HG02642 (cell line): ENCODE measurements around the gene CARMIL3.

Source experiments
- ATAC-seq: cut with Tn5 transposase; IDR thresholded peaks from one replicate; pipeline ENCODE4 v1.9.1; 2021; ENCODE audit warnings: mild to moderate bottlenecking; ENCODE audit not compliant: unreplicated experiment, poor library complexity

The CARMIL3 gene

DNA sequence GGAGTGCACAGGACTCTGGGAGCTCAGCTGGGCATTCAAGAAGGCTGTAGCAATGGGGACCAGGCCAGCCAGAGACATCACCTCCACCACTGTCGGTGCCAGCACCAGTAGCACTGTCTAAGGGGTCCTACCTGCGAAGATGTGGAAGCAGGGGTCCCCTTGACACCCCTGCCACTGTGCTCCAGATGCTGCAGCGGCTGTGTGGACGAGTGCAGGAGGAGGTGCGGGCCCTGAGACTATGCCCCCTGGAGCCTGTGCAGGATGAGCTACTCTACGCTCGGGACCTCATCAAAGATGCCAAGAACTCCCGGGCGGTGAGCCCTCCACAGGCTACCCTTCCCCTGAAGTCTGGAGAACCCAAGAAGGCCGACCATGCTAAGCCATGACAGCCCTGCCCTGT, 8.6 kb downstream of the CARMIL3 start:
- ATAC-seq: no peak

DNA sequence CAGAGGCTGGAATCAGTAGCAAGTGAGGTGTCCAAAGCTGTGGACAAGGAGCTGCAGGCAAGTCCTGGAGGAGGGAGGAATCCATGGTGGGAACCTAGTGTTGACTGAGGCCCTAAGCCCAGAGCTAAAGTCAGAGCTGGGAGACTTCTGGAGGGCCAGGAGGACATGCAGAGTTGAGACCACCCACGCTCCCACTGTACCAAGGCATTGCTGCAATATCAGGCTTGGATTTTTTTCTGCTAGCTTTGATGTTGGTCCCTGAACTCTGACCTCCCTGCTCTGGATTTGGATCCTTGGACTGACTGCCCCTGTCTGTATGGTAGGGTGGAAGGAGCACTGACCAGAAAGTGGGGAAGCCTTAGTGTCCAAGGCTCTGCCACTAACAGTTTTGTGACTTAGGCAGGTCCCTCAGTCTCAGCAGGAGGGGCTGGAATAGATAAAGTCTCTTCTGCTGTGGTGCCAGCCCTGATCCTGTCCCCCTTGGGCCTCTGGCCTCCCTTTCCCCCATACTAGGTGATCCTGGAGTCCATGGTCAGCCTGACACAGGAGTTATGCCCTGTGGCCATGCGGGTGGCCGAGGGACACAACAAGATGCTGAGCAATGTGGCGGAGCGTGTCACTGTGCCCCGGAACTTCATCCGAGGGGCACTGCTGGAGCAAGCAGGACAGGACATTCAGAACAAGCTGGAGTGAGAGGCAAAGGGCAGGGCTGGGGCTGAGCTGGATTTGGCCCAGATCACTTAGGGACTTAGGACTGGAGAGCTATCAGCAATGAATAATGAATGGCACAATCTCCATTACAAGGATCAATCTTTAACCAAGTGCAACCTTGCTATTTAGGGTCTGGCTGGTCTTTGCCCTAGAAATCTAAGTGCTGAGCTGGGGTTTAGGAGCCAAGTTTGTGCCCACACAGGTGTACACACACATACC, 9.4 kb downstream of the CARMIL3 start:
- ATAC-seq: no peak

DNA sequence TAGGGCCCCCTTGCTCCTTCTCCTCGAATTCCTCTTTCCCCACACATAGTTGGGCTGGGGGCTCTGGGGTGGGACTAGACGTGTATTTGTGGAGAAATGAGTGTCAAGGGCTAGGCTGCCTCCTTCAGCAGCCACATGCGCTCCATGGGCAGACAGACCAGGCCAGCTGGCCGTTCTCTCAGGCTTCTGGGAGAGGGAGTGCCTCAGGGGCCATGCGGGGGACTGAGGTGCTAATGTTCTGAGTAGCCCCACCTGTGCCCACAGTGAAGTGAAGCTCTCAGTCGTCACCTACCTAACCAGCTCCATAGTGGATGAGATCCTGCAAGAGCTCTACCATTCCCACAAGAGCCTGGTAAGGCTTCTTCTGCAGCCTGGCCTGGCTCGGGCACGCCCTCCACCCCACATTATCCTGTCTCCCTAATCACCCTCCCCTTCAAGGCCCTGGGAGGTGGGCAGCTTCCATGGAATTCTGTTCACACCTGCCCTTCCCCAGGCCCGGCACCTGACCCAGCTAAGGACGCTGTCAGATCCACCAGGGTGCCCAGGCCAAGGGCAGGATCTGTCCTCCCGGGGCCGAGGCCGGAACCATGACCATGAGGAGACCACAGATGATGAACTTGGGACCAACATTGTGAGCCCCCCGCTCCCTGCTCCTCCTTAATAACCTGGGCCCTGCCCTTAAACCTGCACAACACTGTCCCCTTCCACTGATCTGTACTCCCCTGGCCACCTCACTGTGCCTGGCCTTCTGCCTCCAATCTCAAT, 10.6 kb downstream of the CARMIL3 start:
- no peak for ATAC-seq

DNA sequence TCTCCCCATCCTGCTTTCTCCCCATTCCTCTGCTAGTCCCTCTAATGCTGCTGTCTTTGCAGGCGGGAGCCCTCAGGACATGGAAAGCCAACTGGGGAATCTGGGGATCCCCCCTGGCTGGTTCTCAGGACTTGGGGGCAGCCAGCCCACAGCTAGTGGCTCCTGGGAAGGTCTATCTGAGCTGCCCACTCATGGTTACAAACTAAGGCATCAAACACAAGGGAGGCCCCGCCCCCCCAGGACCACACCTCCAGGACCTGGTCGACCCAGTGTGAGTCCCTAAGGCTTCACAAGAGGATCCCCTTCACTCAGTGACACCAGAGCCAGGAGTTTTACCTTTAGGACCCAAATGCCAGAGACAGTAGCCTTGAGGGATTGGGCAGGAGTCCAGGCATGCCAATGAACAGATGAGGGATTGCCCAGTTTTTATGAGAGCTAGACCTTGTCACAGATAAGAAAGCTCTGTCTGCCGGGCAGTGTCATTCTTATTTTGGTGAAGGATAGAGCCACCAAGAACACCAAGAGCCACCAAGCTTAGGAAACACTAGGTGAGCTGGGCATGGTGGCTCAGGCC, 11.5 kb downstream of the CARMIL3 start:
- ATAC-seq: no peak

DNA sequence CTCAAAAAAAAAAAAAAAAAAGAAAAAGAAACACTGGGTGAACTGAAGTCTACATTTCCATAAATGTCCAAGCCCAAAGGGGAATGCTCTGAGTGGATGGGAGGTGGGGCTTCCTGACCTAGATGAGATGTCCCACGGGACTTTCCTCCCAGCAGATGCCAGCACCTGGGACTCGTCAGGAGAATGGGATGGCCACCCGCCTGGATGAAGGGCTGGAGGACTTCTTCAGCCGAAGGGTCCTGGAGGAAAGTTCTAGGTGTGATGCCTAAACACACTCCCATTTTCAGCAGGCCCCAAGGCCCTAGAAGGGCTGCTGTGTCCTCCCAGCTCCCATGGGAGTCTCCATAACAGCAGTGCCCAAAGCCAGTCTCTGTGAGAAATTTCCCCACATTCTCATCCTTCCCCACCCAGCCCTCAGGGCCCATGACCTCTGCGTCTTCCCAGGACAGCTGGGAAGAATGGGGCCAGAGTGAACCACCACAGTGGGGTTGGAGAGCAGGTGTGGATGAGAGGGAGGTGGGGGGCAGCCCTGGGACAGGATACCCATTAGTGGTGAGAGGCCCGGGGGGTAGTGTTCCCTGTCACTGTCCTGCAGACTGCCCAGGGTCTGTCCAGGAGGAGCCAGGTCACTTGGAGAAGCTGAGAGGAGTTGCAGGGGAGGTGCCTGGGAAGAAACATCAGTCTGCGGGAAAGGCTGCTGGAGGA, 12.4 kb downstream of the CARMIL3 start:
- ATAC-seq: no peak

DNA sequence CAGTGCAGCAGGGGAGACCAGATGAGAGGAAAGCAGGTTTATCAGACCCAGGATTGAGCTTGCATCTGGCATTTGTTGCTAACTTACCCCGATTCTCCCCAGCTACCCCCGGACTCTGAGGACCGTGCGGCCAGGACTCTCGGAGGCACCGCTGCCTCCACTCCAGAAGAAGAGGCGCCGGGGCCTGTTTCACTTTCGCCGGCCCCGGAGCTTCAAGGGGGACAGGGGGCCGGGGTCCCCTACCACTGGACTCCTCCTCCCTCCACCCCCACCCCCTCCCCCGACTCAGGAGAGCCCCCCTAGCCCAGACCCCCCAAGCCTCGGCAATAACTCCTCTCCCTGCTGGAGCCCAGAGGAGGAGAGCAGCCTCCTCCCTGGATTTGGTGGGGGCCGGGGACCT, 13.0 kb downstream of the CARMIL3 start:
- ATAC-seq: no peak

DNA sequence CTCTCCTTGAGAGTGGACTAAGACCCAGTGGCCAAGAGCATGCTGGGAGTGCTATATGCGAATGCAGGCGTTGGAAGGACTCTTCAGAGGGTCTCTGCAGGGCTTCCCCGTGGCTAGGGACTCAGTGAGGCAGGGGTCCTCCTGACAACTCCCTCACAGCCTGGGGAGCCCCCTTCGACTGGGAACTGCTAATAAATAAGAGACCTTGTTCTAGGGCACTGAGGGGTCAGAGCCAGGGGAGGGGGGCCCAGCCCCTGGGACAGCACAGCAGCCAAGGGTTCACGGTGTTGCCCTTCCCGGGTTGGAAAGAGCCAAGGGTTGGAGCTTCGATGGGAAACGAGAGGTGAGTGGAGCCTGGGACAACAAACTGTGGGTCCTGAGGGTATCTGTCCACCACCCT, 13.6 kb downstream of the CARMIL3 start:
- no peak for ATAC-seq

DNA sequence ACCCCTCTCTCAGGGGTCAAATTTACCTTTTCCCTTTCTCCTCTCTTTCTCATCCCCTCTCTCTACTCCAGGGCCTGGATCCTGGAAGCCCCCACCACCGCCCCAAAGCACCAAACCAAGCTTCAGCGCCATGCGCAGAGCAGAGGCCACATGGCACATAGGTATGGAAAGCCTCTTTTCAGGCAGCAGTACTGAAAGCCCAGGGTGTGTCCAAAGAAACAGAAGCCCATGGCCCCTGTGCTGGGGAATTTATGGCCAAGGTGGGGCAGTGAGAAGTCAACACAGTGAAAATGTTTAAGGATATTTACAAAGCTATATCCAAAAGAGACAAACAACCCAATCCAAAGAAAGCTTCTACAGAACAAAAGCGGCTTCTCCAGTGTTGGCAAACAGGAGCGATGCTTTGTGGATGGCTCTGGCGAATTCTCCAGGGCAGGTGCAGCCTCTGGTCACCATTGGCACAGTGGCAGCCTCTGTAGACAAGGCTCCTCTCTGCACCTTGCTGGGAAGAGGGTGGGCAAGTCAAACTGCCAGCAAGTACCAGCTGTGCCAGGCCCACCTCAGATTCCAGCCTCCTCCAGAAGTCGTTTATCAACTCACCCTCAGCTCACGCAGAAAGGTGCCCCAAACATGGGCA, 14.8 kb downstream of the CARMIL3 start:
- ATAC-seq: no peak

DNA sequence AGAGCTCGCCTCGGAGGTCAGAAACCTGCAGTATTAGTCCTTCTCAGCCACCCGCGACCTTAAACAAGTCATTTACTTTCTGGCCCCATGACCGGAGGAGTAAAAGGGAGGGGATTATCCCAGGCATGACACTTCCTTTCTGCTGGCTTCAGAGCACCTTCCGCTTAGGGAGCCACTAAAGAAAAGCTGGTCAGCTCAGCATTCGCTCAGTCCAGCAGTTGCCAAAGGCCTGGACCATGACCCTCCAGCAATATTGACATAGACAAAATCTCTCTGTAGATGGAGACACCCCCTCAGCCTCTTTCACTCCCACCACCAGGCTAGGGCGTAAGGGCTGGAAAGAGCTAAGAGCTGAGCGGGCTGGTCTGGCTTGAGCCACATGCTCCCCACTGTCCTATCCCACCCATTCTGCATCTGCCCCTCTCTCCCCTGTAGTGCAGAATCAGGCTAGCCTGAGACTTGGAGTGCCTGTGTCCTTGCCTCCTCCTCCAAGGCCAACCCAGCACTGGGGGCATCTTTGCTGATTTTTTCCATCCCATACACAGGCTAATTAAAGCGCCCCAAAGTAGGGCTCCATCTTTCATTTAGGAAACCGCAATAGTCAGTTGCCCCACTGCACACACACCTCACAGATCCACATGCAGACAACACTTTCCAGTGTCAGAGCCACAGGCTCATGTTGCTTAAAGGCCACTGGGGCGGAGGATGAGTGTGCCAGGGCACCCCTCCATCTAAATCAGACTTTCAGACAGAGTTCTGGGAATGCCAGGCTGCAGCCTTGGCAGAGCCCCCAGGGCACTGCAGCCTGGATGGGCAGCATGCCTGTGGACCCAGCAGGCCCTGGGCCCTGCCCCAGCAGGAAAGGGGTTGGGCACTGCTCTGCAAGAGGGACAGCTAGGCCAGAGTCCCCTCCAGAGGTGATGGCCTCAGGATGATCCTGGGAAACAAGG, 15.6 kb downstream of the CARMIL3 start:
- ATAC-seq: no peak

DNA sequence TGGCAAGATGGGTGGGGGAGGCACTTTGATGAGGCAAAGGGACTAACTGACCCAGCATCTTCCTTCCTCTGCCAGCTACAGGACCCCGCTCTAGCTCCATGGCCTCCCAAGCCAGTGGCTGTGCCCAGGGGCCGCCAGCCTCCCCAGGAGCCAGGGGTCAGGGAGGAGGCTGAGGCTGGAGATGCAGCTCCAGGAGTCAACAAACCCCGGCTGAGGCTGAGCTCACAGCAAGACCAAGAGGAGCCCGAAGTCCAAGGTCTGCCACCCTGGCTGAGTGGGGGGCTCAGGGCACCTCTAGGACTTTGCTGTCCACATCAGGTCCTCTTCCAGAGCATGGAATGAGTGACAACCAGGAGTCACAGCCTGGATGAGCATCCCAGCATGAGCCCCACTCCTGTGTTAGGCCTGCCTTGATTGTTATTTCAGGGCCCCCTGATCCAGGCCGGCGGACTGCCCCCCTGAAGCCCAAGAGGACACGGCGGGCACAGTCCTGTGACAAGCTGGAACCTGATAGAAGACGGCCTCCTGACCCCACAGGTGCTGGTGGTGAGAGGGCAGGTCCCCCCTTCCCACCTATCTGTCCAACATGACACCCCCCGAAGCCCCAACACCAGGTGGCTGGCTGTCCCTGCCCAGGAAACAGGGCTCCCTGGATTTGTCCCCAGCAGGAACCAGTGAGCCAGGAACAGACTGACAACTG, 17.1 kb downstream of the CARMIL3 start:
- no peak for ATAC-seq

DNA sequence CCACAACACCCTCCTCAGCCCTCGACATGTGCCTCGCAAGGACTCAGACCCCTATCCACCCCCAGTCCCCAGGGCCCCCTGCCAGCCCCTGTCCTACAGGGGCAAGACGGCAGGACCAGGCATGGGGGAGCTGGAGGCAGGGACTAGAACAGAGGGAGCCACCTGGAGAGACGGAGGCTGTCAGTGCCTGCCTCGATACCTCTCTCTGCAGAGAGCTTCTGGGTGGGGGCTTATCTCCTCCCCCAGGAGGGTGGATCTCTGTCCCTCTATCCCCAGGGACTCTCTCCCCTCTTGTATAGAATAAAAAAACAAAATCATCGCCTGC, 17.6 kb downstream of the CARMIL3 start:
- ATAC-seq: no peak

DNA sequence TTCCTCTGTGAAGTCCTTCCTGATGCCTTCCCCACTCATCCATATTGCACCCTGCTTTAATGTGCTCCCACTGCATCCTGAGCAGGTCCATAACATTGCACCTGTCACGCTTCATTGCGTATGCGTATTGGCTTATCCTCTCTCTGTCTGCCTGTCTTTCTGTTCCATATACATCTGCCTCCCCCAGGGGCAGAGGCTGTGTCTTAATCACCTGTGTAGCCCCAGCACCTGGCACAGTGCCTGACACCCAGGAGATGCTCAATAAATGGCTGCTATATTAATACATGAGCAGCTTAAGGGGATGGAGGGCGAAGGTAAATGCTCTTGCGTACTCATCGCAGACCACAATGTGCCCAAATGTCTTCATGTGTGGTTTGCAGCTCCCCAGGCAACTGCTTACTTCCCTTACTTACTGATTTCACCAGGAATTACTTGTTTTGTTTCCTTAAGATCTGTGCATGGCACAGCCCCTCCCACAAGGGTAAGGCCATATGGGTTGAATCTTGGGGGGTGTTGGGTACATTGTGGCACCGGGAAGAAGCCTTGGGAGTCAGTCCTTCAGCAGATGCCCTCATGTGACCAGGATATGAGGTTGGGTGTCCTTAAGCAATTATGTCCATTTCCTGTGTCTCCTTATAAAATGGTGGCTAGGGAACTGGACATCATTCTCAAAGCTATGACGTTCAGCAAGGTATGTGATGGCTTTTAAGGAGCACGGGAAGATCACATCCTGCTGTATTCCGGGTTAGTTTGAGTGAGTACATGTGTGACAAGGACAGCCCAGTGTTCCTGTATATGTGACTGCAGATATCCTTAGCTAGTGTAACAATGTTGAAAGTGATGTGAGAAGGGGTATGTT, 18.7 kb downstream of the CARMIL3 start:
- ATAC-seq: no peak

DNA sequence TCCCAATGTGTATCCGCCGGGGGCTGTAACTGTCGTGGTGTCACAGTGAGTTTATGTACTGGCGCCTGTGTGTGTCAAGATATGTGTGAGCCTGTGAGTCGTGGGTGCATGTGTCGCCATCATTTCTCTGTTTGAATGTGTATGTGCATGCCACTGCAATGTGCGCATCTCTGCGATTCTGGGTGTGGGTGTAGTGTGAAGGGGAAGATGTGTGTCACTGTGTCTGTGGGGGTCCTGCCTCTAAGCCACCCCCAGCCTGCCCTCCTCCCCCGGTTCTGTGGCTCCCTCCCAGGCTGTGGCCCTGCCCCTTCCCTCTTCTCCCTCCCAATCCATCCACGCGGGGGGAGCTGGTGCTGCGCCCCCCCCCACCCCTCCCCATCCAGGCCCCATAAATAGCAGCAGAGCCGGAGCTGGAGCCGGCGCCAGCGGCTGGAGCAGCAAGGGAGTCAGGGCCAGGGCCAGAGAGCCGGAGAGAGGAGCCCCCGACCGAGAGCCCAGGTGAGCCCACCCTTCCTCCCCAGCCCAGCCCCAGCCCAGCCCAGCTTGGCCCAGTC, 19.4 kb downstream of the CARMIL3 start, which contains the start of gene CPNE6:
Gene CPNE6 (plus strand): TSS at position 419 of the 554 bp plus-strand sequence. CDS start 1,375 bp downstream, outside the sequence.
- no peak for ATAC-seq

DNA sequence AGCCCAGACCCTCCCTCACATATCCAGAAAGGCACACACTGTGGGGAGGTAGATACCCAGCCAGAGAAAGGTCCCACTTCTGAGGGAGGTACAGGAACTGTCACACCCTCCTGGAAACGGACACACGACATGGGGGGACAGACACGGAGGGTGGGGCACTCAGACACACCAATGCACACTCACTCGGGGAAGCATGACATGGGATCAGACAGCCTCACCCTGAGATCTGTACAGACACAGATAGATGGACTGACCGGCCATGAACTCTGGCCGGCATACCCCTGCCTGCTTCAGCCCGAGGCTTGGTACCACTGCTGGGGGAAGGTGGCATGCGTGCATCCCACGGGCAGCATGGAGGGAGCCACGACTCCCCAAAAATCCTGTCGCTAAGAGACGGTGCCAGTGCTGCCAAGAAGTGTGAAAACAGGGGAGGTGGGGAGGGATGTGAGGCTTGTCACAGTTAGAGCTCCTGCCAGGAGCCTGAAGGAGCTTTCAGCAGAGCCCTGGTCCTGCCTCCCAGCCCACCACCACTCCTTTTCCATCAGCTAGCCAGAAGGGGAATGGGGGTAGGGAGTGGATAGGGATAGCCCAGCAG, 20.1 kb downstream of the CARMIL3 start:
- no peak for ATAC-seq

DNA sequence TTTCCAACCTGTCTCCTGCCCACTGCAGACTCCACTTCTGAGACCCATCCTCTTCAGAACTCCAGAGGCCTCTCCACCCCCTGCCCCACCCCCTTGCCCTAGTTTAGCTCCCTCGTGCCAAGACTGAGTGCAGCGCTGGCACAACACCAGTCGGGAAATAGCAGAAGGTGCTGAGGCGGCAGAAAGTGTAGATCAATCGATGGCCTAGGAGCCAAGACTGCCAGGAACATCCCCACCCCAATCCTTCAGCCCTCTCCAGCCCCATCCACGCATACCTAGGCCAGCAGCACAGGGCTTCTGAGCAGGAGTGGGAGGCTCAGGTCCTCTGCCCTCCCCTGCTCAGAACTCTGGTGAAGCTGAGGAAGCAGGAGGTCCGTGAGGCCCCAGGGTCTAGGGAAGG, 20.6 kb downstream of the CARMIL3 start:
- ATAC-seq: no peak

DNA sequence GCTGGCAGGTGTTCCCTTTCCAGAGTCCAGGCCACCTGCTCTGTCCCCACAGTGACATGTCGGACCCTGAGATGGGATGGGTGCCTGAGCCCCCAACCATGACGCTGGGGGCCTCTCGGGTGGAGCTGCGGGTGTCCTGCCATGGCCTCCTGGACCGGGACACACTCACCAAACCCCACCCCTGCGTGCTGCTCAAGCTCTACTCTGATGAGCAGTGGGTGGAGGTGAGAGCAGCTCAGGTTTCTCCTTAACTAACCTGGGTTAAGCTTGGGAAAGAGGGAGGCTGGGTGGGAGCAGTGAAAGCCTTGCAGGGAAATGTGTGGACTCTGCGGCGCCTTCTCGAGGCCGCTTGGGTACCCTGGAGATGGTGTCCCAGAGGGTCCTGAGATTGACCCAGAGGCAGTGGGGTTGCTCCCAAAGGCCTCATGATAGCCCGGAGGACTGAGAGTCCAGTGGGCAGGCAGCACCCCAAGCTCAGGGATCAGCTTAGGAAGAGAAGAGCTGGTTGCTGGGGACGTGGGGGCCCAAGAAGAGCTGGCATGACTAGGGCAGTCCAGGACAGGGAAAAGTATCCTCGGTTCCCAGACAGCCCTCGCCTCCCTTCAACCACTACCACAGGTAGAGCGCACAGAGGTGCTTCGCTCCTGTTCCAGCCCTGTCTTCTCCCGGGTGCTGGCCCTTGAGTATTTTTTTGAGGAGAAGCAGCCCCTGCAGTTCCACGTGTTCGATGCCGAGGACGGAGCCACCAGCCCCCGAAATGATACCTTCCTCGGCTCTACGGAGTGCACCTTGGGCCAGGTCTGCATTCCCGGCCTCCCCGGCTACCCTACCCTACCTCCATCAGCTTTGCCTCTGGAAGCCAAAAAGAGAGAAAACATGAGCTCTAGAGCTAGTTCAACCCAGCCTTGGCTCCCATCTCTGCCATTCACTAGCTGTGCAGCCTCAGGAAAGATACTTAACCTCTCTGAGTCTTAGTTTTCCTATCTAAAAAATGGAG, 21.4 kb downstream of the CARMIL3 start:
- ATAC-seq: no peak
